ENCODE results near the gene BIN2.

BIN2 gene

GRCh38 chr12:51253276-51253675, 70.7 kb downstream of the BIN2 start:
- DNase-seq: no peak

- DNase-seq: no peak
Measured at GRCh38 chr12:51247523-51248206, 76.3 kb downstream of the BIN2 start.

GRCh38 chr12:51246254-51246853, 77.6 kb downstream of the BIN2 start:
- no peak for DNase-seq

GRCh38 chr12:51245476-51246253, 78.3 kb downstream of the BIN2 start:
- DNase-seq: no peak

- no peak for DNase-seq
Measured at GRCh38 chr12:51244269-51244668, 79.7 kb downstream of the BIN2 start.

- no peak for DNase-seq
Measured at GRCh38 chr12:51242876-51243275, 81.1 kb downstream of the BIN2 start.

- no peak for DNase-seq
Measured at GRCh38 chr12:51242120-51242519, 81.9 kb downstream of the BIN2 start.

- DNase-seq: no peak
Measured at GRCh38 chr12:51240971-51241370, 83.0 kb downstream of the BIN2 start.

- DNase-seq: peak; percentile 94
Measured at GRCh38 chr12:51238510-51239334, 85.3 kb downstream of the BIN2 start, which contains the start of gene DAZAP2. Gene DAZAP2, plus strand, starts transcription at chr12:51238826. Its CDS starts 82 bp downstream, at chr12:51238908.

GRCh38 chr12:51238037-51238509, 85.9 kb downstream of the BIN2 start:
- DNase-seq: peak; percentile 4

GRCh38 chr12:51234530-51234929, 89.4 kb downstream of the BIN2 start:
- no peak for DNase-seq

- no peak for DNase-seq
Measured at GRCh38 chr12:51232642-51233041, 91.3 kb downstream of the BIN2 start.
